Spleen (tissue), 11 donors: ENCODE measurements around the gene RNASEH2C. TPM values are rescaled to one million over a fixed set of nuclear protein-coding genes. Genes with fewer than 3 reads are reported as not detected.
A peak's percentile ranks its signal among the peaks of the same experiment; 100 is the strongest.

ENCODE experiments used
- DNase-seq: peaks from one replicate; pipeline ENCODE4 v3.0.0-alpha.2; 2020
- H3K27ac ChIP-seq, 8 donors: fragments of 200-600 bp; sonication (generic) in 7 of 8; 1 replicate in 4 of 8; 2 replicates in 4 of 8; pipeline versions ENCODE4 v1.5.0 to v1.8.0; 2016 to 2021; ENCODE audit warnings: inconsistent platforms in 4 of 8, mild to moderate bottlenecking in 4 of 8, moderate library complexity in 1 of 8
- H3K27me3 ChIP-seq, 7 donors: fragments of 200-600 bp; sonication (generic) in 6 of 7; replicated peaks in 1 of 7; 1 replicate in 4 of 7; 2 replicates in 3 of 7; pipeline versions ENCODE4 v1.5.0 to v1.8.0; 2016 to 2021; ENCODE audit warnings: inconsistent platforms in 3 of 7, mild to moderate bottlenecking in 1 of 7
- H3K36me3 ChIP-seq, 6 donors: fragments of 200-600 bp; sonication (generic) in 5 of 6; 1 replicate in 4 of 6; 2 replicates in 2 of 6; pipeline versions ENCODE4 v1.5.0 to v1.8.0; 2016 to 2021; ENCODE audit warnings: inconsistent platforms in 2 of 6
- H3K4me1 ChIP-seq, 6 donors: fragments of 200-600 bp; sonication (generic) in 5 of 6; 1 replicate in 3 of 6; 2 replicates in 3 of 6; pipeline versions ENCODE4 v1.5.0 to v1.8.0; 2016 to 2021; ENCODE audit warnings: inconsistent platforms in 3 of 6
- H3K4me3 ChIP-seq, 8 donors: fragments of 200-600 bp; sonication (generic) in 7 of 8; 1 replicate in 4 of 8; 2 replicates in 4 of 8; pipeline versions ENCODE4 v1.5.0 to v1.8.0; 2016 to 2021; ENCODE audit warnings: inconsistent platforms in 4 of 8, mild to moderate bottlenecking in 4 of 8, moderate library complexity in 2 of 8
- H3K9me3 ChIP-seq, 8 donors: fragments of 200-600 bp; sonication (generic) in 7 of 8; 1 replicate in 4 of 8; 2 replicates in 4 of 8; pipeline versions ENCODE4 v1.5.0 to v1.8.0; 2016 to 2021; ENCODE audit warnings: inconsistent platforms in 4 of 8
- POLR2A ChIP-seq, 3 donors: fragments of 450-650 bp; IDR thresholded peaks; one replicate each; pipeline ENCODE4 v1.5.1; 2017; ENCODE audit warnings: antibody characterized with exemption in 3 of 3, mild to moderate bottlenecking in 1 of 3
- POLR2AphosphoS5 ChIP-seq, 3 donors: sonication (generic); formaldehyde crosslinking; IDR thresholded peaks; one replicate each; pipeline ENCODE4 v1.5.1; 2017; ENCODE audit warnings: antibody characterized with exemption in 3 of 3
- WGBS, 5 donors: extraction: QIAGEN DNeasy Blood & Tissue Kit in 3 of 5; methylation state at CpG; one replicate each; pipeline versions ENCODE4 v1.1.5 to v1.1.7; 2013 to 2018; 5-methylcytosine and 5-hydroxymethylcytosine counted together
- intact Hi-C: fragments of 100-400 bp; cut with DNase I; formaldehyde crosslinking; loops from one replicate; pipeline ENCODE4 v1.15.0; 2023; ENCODE audit warnings: low total_unique reads
- polyA plus RNA-seq, 3 donors: library from polyadenylated mRNA; stranded (reverse); fragments of 200-250 nt; gene quantifications; one replicate each; pipeline ENCODE4 v1.2.1, GENCODE V29; 2013
- total RNA-seq, 7 donors: library from RNA; depleted of rRNA in 3 of 7; stranded (reverse); fragments of >200 nt in 3 of 7; fragmentation: NEBNext Ultra II Directional in 4 of 7; extraction: Animal tissue kit (Norgen Biotek cat#: 25700) in 4 of 7; gene quantifications; one replicate each; pipeline versions ENCODE4 v1.1.0 to v1.2.1, GENCODE V29; 2016 to 2021
- TF ChIP-seq, protein P1 (sequence below), 11 experiments: fragments of 200-600 bp in 7 of 11; fragments of 450-650 bp in 4 of 11; sonication (generic) in 4 of 11; IDR thresholded peaks in 8 of 11; conservative IDR thresholded peaks in 3 of 11; 1 replicate in 7 of 11; 2 replicates in 4 of 11; pipeline versions ENCODE4 v1.4.0 to v1.8.0; 2016 to 2021; ENCODE audit warnings: antibody characterized with exemption in 11 of 11, inconsistent platforms in 4 of 11, mild to moderate bottlenecking in 1 of 11
- donor health status: healthy with polysubstance abuse.
- donor health status: DM: no; HTN: no; CAD: no; lungs with moderate emphysema.
- donor health status: DM: no; HTN: no; CAD: no.
- donor health status: Bipolar disorder and iron deficiency.
- donor health status: healthy.
- donor health status: DM: no; HTN: no; CAD: no.
- donor health status: DM: yes; HTN: yes; CAD: no.

The RNASEH2C gene
- total and polyA plus RNA-seq, 10 donors = 51.0 to 141 (median 60.9) TPM

DNA sequence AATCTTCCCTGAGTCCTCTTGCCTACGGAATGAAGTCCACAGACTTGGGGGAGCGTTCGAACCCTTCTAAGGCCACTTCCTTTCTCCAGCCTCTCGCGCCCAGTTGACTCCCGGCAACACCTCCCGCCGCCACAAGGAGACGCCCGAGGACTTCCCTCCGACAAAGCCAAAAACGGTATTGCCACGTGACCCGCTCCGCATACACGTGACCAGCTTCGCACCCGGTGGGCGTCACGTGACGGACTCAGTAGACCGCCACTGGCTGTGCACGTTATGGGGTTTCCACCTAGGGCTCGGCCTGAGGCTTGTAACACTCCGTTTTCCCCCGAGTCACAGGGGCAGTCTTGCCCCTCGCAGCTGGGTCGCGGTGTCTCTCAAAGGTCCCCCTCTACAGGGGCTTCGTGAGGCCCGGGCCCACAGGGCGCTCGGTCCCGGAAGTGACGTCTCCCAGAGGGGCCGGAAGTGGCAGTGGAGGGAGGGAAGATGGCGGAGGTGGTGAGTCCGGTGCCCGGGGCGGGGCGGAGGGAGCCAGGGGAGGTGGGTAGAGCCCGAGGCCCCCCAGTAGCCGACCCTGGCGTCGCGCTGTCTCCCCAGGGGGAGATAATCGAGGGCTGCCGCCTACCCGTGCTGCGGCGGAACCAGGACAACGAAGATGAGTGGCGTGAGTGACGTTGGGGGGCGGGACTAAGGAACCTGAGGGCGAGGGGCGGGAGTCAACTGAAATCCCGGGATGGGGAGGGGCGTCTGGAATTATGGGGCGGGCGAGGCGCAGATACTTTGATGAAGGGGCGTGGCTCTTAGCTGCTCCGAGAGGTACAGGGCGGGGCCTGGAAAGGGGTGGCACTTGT, 8.6 kb downstream of the RNASEH2C start, which contains the start of gene KAT5:
TSS of gene KAT5 (plus strand) at position 468 of the 848 bp plus-strand sequence. CDS start at position 484, 16 bp downstream.
- Histone ChIP-seq H3K4me3 (peak within 1 kb of the TSS; percentile 35 to 76 (median 66)), H3K27me3 (no peaks in the 10 kb centered on the region), H3K27ac (peak within 1 kb of the TSS; percentile 89 to 100 (median 100)), H3K9me3 (no peaks in the 10 kb centered on the region), H3K4me1 (peaks cover 9 to 57% (median 27%) of the 10 kb centered on the region in 6 donors), H3K36me3 (peaks cover 3 to 43% (median 42%) of the 10 kb centered on the region in 6 donors)
- 0 to 1% (median 0%) methylated on average over 49 to 65 of the region's 65 CpGs for WGBS, 5 donors
- intact Hi-C loops = loop anchor here (10.0 kb wide), 2 partner anchors 103 to 283 kb away; no protein-coding TSS in a partner anchor
- peak; percentile 99 for DNase-seq
- TF ChIP-seq POLR2AphosphoS5 (IDR thresholded peaks at IDR 0.05) (peak; percentile 93 to 97 (median 96)), POLR2A (IDR thresholded peaks at IDR 0.05) (peak in 2 of 3 donors; percentile 55 to 58)
- TF ChIP-seq, protein P1, sequence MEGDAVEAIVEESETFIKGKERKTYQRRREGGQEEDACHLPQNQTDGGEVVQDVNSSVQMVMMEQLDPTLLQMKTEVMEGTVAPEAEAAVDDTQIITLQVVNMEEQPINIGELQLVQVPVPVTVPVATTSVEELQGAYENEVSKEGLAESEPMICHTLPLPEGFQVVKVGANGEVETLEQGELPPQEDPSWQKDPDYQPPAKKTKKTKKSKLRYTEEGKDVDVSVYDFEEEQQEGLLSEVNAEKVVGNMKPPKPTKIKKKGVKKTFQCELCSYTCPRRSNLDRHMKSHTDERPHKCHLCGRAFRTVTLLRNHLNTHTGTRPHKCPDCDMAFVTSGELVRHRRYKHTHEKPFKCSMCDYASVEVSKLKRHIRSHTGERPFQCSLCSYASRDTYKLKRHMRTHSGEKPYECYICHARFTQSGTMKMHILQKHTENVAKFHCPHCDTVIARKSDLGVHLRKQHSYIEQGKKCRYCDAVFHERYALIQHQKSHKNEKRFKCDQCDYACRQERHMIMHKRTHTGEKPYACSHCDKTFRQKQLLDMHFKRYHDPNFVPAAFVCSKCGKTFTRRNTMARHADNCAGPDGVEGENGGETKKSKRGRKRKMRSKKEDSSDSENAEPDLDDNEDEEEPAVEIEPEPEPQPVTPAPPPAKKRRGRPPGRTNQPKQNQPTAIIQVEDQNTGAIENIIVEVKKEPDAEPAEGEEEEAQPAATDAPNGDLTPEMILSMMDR (IDR thresholded peaks at IDR 0.05 in 8 of 11, conservative IDR thresholded peaks at IDR 0.05 in 3 of 11) = peak; percentile 95 to 100 (median 97)

- no peak overlapping the region for H3K4me3 ChIP-seq
- peaks cover 9 to 56% (median 32%) of the 10 kb centered on the region in 6 donors for H3K4me1 ChIP-seq
- H3K9me3 ChIP-seq = no peaks in the 10 kb centered on the region
- TF ChIP-seq, protein P1 (IDR thresholded peaks at IDR 0.05 in 8 of 11, conservative IDR thresholded peaks at IDR 0.05 in 3 of 11) = no peak
- TF ChIP-seq POLR2A (IDR thresholded peaks at IDR 0.05) (no peak), POLR2AphosphoS5 (IDR thresholded peaks at IDR 0.05) (no peak)
- H3K27me3 ChIP-seq = no peaks in the 10 kb centered on the region
- intact Hi-C loops = loop anchor here (10.0 kb wide), 2 partner anchors 104 to 284 kb away; no protein-coding TSS in a partner anchor
- H3K27ac ChIP-seq = peak overlapping the region in 3 of 8 donors; percentile 21 to 99 (median 95)
- WGBS, 5 donors = 70 to 86% (median 77%) methylated on average over 3 of the region's 3 CpGs
- DNase-seq = no peak
- peaks cover 0 to 27% (median 26%) of the 10 kb centered on the region in 6 donors for H3K36me3 ChIP-seq
Measured at GRCh38 chr11:65710421-65710820, 10.2 kb downstream of the RNASEH2C start.

DNA sequence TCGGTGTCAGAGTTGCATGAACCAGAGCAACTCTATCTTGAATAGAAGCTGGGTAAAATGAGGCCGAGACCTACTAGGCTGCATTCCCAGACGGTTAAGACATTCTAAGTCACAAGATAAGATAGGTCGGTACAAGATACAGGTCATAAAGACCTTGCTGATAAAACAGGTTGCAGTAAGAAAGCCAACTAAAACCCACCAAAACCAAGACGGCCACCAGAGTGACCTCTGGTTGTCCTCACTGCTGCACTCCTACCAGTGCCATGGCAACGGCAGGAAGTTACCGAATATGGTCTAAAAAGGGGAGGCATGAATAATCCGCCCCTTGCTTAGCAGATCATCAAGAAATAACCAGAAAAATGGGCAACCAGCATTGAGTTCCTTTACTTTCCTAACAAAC, 10.9 kb downstream of the RNASEH2C start:
- WGBS, 5 donors = 71 to 86% (median 76%) methylated on average over 8 of the region's 8 CpGs
- Histone ChIP-seq H3K36me3 (peaks cover 0 to 20% (median 18%) of the 10 kb centered on the region in 6 donors), H3K4me1 (peaks cover 9 to 49% (median 32%) of the 10 kb centered on the region in 6 donors), H3K27ac (peak overlapping the region in 1 of 8 donors; percentile 95), H3K27me3 (no peaks in the 10 kb centered on the region), H3K9me3 (no peaks in the 10 kb centered on the region), H3K4me3 (no peak overlapping the region)
- TF ChIP-seq, protein P1 (IDR thresholded peaks at IDR 0.05 in 8 of 11, conservative IDR thresholded peaks at IDR 0.05 in 3 of 11) = no peak
- no peak for TF ChIP-seq POLR2AphosphoS5 (IDR thresholded peaks at IDR 0.05)
- TF ChIP-seq POLR2A (IDR thresholded peaks at IDR 0.05) = no peak
- peak; percentile 13 for DNase-seq
- intact Hi-C loops = loop anchor here (10.0 kb wide), 3 partner anchors 75 to 285 kb away; partner anchors contain the start of gene SIPA1
